ENCODE measurements around the gene OR51B4.

- TF ChIP-seq, protein P1, sequence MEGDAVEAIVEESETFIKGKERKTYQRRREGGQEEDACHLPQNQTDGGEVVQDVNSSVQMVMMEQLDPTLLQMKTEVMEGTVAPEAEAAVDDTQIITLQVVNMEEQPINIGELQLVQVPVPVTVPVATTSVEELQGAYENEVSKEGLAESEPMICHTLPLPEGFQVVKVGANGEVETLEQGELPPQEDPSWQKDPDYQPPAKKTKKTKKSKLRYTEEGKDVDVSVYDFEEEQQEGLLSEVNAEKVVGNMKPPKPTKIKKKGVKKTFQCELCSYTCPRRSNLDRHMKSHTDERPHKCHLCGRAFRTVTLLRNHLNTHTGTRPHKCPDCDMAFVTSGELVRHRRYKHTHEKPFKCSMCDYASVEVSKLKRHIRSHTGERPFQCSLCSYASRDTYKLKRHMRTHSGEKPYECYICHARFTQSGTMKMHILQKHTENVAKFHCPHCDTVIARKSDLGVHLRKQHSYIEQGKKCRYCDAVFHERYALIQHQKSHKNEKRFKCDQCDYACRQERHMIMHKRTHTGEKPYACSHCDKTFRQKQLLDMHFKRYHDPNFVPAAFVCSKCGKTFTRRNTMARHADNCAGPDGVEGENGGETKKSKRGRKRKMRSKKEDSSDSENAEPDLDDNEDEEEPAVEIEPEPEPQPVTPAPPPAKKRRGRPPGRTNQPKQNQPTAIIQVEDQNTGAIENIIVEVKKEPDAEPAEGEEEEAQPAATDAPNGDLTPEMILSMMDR (IDR thresholded peaks at IDR 0.05) = no peak
- TF ChIP-seq POLR2A (IDR thresholded peaks at IDR 0.05) = no peak
Observed at GRCh38 chr11:5300251-5300650, 1.5 kb downstream of the OR51B4 start.
